Colonic mucosa (tissue), 4 donors: ENCODE results near the gene SCAMP2. TPM values are rescaled to one million over a fixed set of nuclear protein-coding genes. Genes with fewer than 3 reads are reported as not detected.
"Not testable (repeated sequence)": the region's sequence is repeated elsewhere in the genome, so short reads cannot be mapped to it uniquely, and the experiment has no call there.

Experiments used
- DNase-seq: peaks from one replicate; pipeline ENCODE4 v3.0.0-alpha.2; 2020
- H3K27ac ChIP-seq: fragments of 200-600 bp; one replicate; pipeline ENCODE4 v1.8.0; 2021
- H3K27me3 ChIP-seq: fragments of 200-600 bp; one replicate; pipeline ENCODE4 v1.8.0; 2021
- H3K36me3 ChIP-seq: fragments of 200-600 bp; one replicate; pipeline ENCODE4 v1.8.0; 2021
- H3K4me1 ChIP-seq: fragments of 200-600 bp; one replicate; pipeline ENCODE4 v1.8.0; 2021; ENCODE audit warnings: mild to moderate bottlenecking
- H3K4me3 ChIP-seq: fragments of 200-600 bp; one replicate; pipeline ENCODE4 v1.8.0; 2021
- H3K9ac ChIP-seq, 2 donors: one replicate each; pipeline ENCODE4 v1.7.0; 2013; ENCODE audit warnings: control low read depth in 2 of 2, low read depth in 2 of 2, low read length in 2 of 2
- H3K9me3 ChIP-seq: fragments of 200-600 bp; one replicate; pipeline ENCODE4 v1.8.0; 2021
- intact Hi-C: fragments of 100-400 bp; cut with DNase I; formaldehyde crosslinking; loops from one replicate; pipeline ENCODE4 v1.14.1; 2022
- total RNA-seq, 2 donors: library from RNA; stranded (reverse); fragmentation: NEBNext Ultra II Directional in 1 of 2; extraction: Animal tissue kit (Norgen Biotek cat#: 25700) in 1 of 2; gene quantifications; one replicate each; pipeline ENCODE4 v1.2.1, GENCODE V29; 2021
- TF ChIP-seq, protein P1 (sequence below): fragments of 200-600 bp; IDR thresholded peaks from one replicate; pipeline ENCODE4 v1.8.0; 2022; ENCODE audit warnings: antibody characterized with exemption, mild to moderate bottlenecking
- donor health status: healthy.
- donor health status: DM: no; HTN: no; CAD: no.
- donor health status: DM: no; HTN: no; CAD: no.

Gene SCAMP2
- total RNA-seq, 2 donors from 2014 or later: 152 to 204 TPM

GRCh38 chr15:74889883-74890664 is 16.9 kb upstream of the SCAMP2 start, which contains the start of gene MPI:
MPI (plus strand) TSS chr15:74890042; CDS start chr15:74890074, 32 bp downstream.
- TF ChIP-seq, protein P1, sequence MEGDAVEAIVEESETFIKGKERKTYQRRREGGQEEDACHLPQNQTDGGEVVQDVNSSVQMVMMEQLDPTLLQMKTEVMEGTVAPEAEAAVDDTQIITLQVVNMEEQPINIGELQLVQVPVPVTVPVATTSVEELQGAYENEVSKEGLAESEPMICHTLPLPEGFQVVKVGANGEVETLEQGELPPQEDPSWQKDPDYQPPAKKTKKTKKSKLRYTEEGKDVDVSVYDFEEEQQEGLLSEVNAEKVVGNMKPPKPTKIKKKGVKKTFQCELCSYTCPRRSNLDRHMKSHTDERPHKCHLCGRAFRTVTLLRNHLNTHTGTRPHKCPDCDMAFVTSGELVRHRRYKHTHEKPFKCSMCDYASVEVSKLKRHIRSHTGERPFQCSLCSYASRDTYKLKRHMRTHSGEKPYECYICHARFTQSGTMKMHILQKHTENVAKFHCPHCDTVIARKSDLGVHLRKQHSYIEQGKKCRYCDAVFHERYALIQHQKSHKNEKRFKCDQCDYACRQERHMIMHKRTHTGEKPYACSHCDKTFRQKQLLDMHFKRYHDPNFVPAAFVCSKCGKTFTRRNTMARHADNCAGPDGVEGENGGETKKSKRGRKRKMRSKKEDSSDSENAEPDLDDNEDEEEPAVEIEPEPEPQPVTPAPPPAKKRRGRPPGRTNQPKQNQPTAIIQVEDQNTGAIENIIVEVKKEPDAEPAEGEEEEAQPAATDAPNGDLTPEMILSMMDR: no peak
- H3K4me3 ChIP-seq: peak within 1 kb of the TSS; percentile 86
- H3K36me3 ChIP-seq: no peaks in the 10 kb centered on the region
- H3K9me3 ChIP-seq: no peaks in the 10 kb centered on the region
- H3K27ac ChIP-seq: peak within 1 kb of the TSS; percentile 74
- peaks cover 4% of the 10 kb centered on the region for H3K4me1 ChIP-seq
- peak; percentile 92 for DNase-seq
- intact Hi-C loops: no loop called here
- H3K9ac ChIP-seq: peak within 1 kb of the TSS; percentile 79 to 96
- H3K27me3 ChIP-seq: no peaks in the 10 kb centered on the region

DNA sequence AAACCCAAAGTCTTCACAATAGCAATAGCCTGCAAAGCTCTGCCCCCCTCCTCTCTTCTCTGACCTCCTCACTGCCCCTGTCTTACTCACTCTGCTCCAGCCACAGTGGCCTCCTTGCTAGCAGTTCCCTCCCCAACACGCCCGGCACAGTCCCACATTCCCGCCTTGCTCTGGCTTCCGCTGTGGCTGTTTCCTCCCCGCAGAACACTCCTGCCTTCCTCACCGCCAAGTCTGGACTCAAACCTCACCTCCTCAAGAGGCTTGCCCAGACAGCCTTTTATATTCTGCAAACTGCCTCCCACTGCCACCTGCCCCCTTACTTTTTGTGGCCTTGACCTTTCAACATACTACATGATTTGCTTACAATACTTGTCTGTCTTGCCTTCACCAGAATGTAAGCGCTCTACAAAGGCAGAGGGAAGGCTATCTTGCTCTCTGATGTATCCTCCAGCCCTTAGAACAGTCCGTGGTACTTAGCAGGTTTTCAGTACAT is 16.3 kb upstream of the SCAMP2 start:
- intact Hi-C loops: no loop called here
- TF ChIP-seq, protein P1: no peak
- no peak for DNase-seq
- H3K27me3 ChIP-seq: no peaks in the 10 kb centered on the region
- H3K4me1 ChIP-seq: peaks cover 4% of the 10 kb centered on the region
- no peaks in the 10 kb centered on the region for H3K9me3 ChIP-seq
- peak overlapping the region in 1 of 2 donors; percentile 96 for H3K9ac ChIP-seq
- H3K36me3 ChIP-seq: no peaks in the 10 kb centered on the region
- H3K27ac ChIP-seq: peak overlapping the region; percentile 74
- H3K4me3 ChIP-seq: peak overlapping the region; percentile 86

- TF ChIP-seq, protein P1: no peak
- DNase-seq: no peak
- H3K36me3 ChIP-seq: no peaks in the 10 kb centered on the region
- H3K4me3 ChIP-seq: no peak overlapping the region
- H3K27ac ChIP-seq: no peak overlapping the region
- no peaks in the 10 kb centered on the region for H3K27me3 ChIP-seq
- H3K9ac ChIP-seq: peak overlapping the region in 1 of 2 donors; percentile 96
- H3K4me1 ChIP-seq: peaks cover 4% of the 10 kb centered on the region
- H3K9me3 ChIP-seq: no peaks in the 10 kb centered on the region
- intact Hi-C loops: no loop called here
Observed at GRCh38 chr15:74888716-74889115, 15.6 kb upstream of the SCAMP2 start.

DNA sequence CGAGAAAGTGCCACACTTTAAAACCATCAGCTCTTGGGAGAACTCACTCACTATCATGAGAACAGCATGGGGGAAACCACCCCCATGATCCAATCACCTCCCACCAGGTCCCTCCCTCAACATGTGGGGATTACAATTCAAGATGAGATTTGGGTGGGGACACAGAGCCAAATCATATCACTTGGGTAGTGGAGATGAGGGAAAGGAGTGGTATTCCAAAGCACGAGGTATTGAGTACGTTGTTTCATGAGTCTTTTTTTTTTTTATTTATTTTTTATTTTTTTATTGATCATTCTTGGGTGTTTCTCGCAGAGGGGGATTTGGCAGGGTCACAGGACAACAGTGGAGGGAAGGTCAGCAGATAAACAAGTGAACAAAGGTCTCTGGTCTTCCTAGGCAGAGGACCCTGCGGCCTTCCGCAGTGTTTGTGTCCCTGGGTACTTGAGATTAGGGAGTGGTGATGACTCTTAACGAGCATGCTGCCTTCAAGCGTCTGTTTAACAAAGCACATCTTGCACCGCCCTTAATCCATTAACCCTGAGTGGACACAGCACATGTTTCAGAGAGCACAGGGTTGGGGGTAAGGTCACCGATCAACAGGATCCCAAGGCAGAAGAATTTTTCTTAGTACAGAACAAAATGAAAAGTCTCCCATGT is 14.5 kb upstream of the SCAMP2 start:
- DNase-seq, H3K4me3 ChIP-seq, H3K4me1 ChIP-seq, H3K9me3 ChIP-seq, H3K27me3 ChIP-seq, H3K27ac ChIP-seq, H3K36me3 ChIP-seq, intact Hi-C loops, H3K9ac ChIP-seq: not testable (repeated sequence)

- Histone ChIP-seq H3K9ac (no peak overlapping the region), H3K27me3 (no peaks in the 10 kb centered on the region), H3K4me1 (no peaks in the 10 kb centered on the region), H3K27ac (no peak overlapping the region), H3K36me3 (no peaks in the 10 kb centered on the region), H3K9me3 (no peaks in the 10 kb centered on the region), H3K4me3 (no peak overlapping the region)
- TF ChIP-seq, protein P1: no peak
- no peak for DNase-seq
- intact Hi-C loops: no loop called here
Observed at GRCh38 chr15:74885461-74885860, 12.3 kb upstream of the SCAMP2 start.
